NOMO-1 (cell line): ENCODE results near the gene TYMP.

ENCODE experiments used
- DNase-seq, 2 experiments: peaks; one replicate each; lab custom pipeline; 2025; ENCODE audit not compliant: unreplicated experiment in 2 of 2; lab: John Stamatoyannopoulos, UW

TYMP gene

DNA sequence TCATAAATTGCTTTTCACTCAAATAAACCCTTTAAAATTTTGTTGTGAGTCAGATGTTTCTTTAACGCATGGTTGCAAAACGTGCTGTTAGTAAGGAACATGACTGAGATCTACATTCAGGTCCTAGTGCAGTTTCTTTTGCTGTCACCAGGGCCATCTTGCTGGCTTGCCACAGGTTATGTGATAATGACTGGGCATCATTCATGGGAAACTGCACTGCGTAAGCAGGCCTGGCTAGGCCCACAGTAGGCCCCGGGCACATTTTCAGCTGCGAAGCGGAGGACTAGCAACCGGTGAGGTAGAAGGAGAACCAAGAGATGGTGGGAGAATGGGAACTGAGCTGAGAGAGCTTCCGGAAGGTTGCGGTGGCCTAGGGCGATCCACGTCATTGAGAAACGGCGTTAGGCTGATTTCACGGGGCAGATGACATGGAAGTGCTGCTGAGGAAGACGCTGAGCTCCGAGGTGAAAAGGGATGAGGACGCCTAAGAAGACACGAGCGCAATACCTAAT, 12.7 kb upstream of the TYMP start:
- DNase-seq = peak; percentile 75 to 94

DNA sequence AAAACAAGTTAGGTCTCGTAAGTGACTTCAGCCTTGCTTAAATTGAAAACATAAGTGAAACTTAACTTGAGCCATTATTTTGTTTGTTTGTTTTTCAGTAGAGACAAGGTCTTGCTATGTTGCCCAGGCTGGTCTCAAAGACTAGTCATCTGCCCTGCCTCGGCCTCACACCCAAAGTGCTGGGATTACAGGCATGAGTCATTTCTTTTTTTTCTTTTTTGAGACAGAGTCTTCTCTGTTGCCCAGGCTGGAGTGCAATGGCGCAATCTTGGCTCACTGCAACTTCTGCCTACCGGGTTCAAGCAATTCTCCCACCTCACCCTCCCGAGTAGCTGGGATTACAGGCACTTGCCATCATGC, 11.8 kb upstream of the TYMP start:
- peak; percentile 68 to 78 for DNase-seq

DNA sequence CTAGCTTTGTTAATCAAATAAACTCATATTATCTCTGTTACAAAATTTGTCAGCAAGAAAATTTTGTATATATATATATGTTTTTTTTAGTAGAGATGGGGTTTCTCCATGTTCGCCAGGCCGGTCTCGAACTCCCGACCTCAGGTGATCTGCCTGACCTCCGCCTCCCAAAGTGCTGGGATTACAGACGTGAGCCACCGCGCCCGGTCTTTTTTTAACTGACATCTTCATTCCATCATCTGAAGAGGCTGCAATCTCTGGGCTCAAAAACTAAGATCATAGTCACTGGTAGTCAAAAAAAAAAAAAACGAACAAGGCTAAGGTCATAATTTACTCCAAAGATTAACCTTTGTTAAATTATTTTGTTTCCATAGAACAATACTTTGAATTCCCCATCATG, 10.6 kb upstream of the TYMP start:
- no peak for DNase-seq

DNA sequence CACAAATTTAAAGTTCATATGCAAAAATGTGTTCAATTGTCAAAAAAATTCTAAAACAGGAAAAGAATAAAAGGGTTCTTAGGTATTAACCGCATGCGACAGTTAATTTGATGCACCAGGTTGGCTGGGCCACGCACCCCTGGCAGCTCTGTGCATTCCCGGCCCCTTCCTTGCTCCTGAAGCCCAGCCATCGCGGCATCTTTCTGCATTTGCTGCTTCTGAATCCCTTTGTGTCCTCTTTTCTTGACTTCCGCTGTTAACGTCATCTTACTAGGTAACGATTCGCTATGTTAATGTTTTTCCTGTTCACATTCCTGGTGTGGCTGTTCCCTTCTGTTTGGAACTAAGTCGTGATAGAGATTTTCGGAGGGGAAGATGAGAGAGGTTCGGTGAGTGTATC, 8.0 kb upstream of the TYMP start:
- DNase-seq = peak in 1 of 2 experiments; percentile 40

DNA sequence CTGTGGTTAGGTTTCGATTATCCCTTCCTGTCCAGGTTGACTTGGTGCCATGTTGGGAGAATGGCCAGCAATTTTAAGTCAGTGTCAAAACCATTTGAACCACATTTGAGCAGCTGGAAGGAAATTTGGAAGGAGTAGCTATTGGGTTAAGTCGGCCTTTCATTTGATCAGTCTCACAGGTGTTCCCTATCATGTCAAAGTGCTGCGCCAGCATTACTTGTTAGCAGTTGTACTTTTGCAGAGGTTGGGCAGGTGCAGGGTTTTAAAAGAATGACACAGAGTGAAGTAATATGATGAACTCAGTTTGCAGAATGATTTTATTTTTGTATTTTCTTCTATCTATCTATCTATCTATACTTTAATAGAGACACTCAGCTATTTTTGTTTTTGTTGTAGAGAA, 6.4 kb upstream of the TYMP start:
- DNase-seq = no peak

DNA sequence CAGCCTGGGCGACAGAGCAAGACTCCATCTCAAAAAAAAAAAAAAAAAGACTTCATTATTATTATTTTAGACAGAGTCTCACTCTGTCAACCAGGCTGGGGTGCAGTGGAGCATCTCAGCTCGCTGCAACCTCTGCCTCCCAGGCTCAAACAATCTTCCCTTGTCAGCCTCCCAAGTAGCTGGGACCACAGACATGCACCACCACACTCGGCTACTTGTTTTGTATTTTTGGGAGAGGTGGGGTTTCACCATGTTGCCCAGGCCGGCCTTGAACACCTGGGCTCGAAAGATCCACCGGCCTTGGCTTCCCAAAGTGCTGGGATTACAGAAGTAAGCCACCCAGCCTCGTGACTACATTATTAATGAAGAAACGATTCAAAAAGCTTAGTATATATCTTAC, 5.3 kb upstream of the TYMP start:
- no peak for DNase-seq

DNA sequence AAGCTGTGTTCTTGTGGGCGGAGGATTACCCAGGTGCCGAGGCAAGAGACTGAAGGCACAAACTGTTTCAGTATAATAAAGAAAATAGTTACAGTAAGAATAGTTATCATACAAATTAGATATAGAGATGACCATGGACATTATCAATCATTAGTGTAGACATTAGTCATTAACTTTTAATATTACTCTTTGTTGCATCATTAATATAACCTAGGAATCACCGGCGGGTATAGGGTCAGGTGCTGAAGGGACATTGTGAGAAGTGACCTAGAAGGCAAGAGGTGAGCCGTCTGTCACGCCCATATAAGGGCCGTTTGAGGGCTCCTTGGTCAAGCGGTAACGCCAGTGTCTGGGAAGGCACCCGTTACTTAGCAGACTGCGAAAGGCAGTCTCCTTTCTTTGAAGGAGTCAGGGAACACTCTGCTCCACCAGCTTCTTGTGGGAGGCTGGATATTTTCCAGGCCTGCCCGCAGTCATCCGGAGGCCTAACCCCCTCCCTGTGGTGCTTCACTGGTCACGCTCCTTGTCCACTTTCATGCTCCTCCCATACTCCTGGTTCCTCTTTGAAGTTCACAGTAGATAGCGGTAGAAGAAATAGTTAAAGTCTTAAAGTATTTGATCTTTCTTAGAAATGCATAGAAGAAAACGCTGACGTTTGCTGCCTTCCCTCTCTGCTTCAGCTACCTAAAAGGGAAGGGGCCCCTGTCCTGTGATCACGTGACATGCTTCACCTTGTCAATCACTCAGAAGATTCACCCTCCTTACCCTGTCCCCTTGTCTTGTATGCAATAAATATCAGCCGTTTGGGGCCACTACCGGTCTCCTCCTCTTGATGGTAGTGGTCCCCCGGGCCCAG, 4.3 kb upstream of the TYMP start:
- DNase-seq = peak; percentile 32 to 59

DNA sequence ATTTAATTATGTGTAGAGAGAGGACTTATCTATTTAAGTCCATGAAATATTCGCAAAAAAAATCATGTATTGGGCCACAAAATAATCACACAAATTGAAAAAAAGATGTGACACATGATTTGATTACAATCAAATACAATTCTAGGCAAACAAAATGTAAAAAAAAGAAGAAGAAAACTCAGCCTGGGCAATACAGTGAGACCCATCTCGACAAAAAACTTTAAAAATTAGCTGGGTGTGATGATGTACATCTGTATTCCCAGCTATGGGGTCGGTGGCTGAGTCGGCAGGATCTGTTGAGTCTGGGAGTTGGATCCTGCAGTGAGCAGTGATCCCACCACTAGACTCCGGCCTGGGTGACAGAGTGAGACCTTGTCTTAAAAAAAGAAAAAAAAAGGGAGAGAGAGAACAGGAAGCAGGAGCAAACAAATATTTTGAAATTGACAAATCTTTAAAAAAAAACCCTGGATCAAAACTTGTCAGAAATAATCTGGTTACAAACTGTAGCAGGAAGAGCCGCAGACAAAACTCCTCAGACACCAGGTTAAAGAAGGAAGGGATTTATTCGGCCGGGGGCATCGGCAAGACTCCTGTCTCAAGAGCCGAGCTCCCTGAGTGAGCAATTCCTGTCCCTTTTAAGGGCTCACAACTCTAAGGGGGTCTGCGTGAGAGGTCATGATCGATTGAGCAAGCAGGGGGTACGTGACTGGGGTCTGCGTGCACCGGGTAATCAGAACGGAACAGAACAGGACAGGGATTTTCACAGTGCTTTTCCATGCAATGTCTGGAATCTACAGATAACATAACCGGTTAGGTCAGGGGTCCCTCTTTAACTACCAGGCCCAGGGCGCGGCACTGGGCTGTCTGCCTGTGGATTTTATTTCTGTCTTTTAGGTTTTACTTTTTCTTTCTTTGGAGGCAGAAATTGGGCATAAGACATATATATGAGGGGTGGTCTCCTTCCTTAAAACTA, 3.3 kb upstream of the TYMP start:
- no peak for DNase-seq

DNA sequence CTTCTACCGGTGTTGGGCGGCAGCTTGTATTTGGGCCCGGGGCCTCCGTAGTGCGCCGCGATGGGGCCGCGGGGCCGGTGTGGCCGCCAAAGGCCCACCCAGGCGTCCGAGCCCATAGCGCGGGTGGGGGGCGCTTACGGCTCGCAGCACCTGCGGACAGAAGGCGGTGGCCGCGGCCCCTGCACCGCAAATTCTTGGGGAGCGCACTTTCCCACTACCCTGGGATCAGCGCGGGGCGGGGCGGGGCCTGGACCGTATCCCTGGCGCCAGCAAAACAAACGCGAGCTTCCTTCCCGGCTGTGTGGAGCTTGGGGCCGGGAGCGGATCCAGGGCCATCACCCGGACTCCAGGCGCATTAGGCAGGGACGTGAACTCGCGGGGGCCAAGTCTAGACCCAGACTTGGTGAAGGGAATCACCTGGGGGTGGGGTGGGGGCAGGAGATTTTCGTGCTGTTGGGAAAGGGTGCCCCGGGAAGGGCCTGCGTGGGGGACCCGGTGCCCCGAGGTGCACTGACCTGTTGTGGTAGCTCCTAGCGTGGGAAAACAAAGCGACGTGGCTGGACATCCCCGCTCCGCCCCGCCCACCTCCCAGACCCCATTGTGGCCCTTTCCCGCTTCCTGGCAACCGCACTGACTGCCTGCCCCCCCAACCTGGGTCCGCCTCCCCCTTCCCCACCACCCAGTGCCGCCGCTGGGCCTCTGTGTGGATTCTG, 2.3 kb upstream of the TYMP start:
- DNase-seq = no peak

DNA sequence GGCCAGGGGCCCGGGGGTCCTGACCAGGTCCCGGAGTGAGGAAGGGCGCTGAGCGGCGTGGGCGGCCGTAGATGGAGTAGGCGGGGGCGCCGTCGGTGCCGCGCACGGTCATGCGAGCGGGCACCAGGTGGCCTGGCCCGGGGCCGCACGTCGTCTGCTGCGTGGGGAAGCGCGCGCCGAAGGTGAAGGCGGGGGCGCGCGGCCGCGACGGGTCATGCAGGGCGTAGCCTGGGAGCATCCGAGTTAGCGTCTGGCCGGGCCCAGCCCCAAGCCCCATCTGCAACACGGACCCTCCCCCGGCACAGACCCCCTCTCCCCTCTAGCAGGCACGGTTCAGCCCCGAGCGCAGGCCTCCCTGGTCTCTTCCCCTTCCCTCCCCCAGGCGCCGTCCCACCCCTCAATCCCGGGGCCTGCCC, 1.7 kb upstream of the TYMP start:
- DNase-seq = peak; percentile 67 to 75

DNA sequence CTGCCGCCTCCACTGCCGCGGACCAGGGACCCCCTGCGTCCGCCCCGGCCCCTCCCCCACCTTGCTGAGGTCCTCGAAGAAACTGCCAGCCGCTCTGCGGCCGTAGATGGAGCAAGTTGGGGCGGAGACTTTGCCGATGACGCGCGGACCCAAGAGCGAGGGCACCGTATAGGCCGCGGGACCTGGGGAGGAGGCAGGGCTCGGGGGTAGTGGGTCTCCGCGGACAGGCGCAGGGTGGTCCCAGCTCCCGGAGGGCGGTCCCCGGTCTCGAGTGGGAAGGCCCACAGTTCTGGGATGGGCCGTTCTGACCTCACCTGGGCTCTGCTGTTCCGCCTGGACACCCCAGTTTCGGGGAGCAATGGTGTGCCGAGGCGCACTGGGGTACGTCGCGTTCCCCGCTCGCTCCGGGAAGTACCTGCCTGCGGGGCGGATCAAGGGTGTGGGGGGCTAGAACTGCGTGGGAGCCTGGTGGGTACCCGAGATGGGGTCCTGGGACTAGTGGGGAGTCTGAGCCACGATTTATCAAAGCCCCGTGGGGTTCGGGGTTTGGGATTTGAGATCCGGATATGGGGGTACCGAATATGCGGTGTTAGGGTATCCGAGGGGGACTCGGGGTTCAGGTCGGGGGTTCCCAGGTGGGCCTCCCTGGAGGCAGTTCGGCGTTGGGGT, 1.2 kb upstream of the TYMP start:
- peak; percentile 85 to 92 for DNase-seq

DNA sequence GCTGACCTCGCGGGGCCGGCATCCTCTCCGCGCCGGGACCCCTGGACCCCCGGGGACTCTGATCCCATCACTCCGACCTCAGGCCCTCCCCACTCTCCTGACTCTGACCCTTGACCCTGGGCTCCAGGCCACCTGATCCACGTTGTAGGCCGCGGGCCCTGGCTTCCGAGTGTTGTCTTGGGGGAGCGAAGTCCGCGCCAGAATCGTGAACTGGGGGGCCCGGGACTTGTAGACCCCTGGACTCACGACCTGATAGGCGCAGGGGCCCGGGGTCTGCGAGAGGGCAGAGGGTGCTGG, 716 bp upstream of the TYMP start:
- DNase-seq = peak; percentile 50

DNA sequence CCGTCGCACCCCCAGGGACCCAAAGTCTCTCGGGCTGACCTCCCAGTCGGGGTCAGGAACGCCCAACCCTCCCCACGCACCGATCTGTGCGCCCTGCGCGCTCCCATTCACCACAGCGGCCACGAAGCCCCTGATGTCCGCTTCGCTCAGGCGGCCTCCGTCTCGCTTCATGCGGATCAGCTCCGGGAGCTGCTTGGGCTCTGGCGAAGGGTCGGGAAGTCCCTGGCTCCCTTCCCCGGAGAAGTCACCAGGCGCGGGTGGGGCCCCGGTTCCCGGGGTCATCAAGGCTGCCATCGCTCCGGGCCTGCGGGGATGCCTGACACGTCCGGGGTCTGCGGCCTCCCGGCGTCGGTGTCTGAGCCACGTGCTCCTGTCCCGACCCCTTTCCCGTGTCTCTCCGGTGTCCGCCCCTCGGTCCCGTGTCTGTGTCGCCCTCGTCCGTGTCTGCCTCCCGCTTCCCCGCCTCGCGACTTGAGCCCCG, 356 bp downstream of the TYMP start:
- no peak for DNase-seq

DNA sequence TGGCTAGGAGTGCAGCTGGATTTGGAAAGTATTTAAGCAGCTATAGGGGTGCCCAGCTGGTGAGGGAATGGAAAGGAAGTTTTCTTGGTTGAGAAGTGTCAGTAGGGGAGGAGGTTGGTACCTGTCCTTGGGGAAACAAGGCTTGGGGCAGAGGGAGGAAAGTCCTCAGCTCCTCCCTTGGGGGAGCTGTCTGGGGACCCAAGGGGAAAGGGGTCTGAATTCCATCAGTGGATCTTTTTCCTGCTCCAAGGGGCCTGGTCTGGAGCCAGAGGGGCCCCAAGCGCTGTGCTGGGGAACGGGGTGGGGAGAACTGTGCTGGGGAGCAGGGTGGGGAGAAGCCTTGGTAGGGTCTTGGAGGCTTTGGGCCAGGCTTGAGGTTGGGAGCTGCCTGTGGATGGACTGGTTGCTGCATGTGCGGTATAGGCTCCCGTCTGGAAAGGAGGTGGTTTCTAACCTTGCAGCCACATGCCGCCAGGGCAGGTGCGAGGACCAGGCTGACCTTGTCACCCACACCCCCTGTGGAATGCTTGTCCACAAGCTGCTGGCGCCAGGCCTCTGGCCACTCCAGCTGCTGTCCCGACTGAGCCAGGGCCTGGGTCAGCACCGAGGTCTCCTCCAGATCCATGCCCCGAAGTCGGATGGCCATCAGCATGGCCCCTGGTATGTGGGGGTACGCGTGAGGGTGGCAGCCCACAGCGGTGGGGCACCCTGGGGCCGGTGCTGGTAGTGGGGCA, 963 bp downstream of the TYMP start:
- DNase-seq = no peak

DNA sequence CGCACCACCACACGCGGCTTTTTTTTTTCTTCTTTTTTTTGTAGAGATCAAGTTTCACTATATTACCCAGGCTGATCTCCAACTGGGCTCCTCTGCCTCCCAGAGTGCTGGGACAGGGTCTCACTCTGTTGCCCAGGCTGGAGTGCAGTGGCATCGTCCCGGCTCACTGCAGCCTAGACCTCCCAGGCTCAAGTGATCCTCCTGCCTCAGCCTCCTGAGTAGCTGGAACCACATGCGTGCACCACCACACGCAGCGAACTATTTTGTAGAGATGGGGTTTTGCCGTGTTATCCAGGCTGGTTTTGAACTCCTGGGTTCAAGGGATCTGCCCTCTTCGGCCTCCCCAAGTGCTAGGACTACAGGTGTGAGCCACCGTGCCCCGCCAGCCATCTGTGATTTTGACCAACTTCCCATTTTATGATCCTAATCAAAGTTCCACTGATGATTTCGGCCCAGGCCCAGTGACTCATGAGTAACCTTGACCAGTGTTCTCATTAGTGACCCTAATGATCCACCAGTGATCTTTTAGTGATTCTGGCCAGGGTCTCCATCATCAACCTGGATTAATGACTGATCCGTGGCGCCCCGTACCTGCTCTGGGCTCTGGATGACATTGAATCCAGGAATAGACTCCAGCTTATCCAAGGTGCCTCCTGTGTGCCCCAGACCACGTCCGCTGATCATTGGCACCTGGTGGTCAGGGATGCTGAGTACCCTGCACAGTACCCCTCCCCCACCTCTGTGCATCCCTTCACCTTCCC, 1.7 kb downstream of the TYMP start:
- DNase-seq = no peak

DNA sequence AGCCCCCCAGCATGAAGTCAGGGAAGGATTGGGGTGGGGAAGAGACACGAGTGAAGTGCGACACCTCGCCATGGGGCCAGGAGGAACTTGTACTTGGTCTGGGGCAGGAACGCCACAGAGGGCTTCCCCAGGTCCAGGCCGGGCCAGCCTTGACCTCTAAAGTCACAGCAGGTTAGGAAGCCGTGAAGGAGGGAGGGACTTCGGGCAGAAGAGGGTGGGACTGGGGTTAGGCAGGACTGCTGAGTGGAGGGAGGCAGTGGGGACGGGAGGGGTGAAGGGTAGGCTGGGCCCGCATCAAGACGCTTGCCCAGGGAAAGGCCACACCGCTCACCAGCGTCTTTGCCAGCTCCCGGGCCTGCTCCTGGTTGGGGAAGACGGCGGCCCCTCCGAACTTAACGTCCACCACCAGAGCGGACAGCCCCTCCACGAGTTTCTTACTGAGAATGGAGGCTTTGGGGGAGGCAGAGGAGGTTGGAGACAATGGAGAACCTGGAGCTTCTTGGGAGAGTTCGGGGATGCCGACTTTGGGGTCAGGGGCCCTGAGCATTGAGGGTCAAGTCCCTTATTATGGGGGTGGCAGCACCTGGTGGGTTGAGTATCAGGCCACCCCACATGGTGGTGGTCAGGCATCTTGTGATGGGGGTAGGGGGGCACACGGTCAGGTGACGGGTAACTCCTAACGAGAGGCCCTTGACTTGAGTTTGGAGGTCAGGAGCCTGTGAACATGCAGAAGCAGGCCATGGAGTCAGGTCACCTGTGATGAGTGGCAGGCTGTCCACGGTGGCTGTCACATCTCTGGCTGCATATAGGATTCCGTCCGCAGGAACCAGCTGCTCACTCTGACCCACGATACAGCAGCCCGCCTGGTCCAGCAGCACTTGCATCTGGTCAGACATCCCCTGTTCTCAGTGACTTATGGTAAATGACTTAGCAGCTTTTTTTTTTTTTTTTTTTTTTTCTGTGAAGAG, 2.7 kb downstream of the TYMP start:
- peak; percentile 78 to 84 for DNase-seq

DNA sequence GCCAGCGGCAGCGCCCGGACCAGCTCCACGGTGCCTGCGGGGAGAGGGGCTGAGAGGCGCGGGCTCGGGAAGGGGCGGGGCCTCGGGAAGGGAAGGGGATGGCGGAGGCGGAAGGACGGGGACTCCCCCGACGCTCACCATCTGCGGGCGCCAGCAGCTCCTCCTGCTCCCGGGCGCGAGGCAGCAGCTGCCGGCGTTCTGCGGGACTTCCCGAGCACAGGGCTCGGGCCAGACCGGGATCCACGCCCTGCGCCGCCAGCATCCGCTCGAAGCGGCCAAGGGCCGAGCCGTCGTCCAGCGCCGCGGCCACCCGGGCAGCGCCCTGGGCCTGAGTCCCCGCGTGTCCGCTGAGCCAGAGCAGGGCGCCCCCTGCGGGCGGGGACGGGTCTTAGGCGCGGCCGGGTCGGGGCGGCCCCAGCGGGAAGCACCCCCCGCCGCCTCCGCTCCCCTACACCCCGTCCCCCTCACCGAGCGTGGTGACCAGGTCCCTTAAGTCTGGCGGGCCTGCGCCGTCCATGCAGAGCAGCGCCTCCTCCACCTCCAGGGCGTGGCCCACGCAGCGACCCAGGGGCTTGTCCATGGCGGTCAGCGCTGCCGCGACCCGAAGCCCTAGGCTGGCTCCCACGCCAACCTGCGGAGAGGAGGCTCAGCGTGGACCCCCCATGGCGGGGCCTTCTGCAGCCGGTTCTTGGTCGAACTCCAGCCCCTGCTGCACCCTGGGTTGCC, 3.5 kb downstream of the TYMP start:
- peak; percentile 80 to 84 for DNase-seq

DNA sequence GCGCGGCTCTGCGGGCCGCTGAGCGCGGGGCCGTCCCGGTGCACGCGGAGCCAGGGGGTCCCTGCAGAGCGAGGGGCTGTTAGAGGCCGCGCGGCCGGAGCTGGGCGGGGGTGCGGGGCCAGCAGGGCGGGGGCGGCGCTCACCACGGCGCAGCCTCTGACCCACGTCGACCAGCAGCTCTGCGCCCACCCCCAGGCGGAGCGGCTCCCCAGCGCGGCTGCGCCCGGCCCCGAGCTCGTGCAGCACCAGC, 4.0 kb downstream of the TYMP start:
- DNase-seq = no peak
